ENCODE measurements around the gene PATE4.
"Not testable (repeated sequence)": the region's sequence is repeated elsewhere in the genome, so short reads cannot be mapped to it uniquely, and the experiment has no call there.

PATE4 gene, protein sequence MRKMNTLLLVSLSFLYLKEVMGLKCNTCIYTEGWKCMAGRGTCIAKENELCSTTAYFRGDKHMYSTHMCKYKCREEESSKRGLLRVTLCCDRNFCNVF

DNA sequence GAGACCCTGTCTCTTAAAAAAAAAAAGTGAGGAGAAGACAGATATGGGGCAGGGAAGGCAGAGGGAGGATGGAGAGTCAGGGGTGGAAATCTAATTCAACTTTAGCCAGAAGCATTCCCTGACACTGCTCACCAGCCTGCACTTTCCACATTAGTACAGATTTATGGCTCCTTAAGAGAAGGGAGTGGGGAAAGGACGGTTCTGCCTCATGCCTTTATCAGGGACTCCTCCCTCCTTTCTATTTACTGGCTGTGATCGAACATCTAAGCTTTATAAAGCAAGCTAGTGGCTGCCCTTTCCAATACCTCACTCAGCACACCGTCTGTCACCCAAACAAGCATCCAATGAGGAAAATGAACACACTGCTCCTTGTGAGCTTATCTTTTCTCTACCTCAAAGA, at the start of gene PATE4:
TSS of gene PATE4 (plus strand) at position 301 of the 400 bp plus-strand sequence. CDS start at position 345, 44 bp downstream.
- DNase-seq (ENCODE audit: low spot score) = no peak

DNA sequence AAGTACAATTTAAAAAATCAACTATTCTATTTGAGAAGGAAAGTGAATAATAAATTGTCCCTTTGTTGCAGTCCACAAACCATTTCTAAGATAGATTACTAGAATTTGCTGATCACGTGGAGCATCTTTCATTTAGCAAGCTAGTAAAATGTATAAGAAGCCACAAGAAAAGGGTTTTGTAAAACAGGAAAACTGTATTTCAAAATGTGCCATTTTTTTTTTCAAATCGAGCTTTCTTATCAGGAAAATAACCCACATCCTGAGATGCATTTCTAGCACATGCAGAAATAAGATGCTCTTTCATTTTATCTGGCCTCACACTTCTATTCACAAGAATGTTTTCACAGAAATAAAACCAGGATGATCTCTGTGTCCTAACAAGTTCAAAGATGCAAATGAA, 48.4 kb upstream of the PATE4 start:
- DNase-seq (ENCODE audit: low spot score) = no peak

DNA sequence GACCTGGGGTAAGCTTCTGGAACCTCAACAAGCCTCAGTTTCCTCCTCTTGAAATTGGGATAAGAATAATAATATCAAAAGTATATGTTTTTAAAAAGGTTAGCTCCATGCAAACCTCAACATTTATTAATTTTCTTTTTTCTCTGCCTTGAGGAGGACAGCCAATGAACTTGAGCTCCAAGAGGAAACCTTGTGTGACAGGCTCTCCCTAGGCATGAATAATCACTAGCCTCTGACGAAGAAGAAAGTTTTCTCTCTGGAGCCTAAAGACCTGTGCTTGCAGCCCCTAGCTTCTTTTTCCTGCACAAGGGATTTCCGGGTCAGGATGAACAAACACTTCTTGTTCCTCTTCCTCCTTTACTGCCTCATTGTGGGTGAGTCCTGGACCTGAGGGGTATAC, 45.3 kb upstream of the PATE4 start, which contains the start of gene PATE3:
TSS of gene PATE3 (plus strand) at position 301 of the 400 bp plus-strand sequence. CDS start at position 326, 25 bp downstream.
- DNase-seq (ENCODE audit: low spot score) = no peak

DNA sequence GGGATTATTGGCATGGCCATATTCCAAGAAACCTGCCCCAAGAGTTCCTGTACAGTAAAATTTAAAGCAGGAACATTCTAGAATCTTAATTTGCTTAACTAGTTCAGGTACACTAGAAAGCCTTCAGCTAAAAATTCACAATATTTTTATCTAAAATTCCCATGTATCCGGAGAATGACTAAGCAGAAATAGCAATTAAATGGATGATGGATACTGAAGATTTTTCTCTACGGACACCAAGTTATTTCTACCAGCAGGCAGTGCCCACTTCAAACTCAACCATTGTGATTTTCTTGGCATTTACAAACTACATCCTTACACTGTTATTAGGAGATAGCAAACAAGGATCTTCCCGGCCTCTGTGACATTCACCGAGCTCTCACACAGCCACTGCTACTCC, 42.3 kb upstream of the PATE4 start:
- no peak for DNase-seq (ENCODE audit: low spot score)

DNA sequence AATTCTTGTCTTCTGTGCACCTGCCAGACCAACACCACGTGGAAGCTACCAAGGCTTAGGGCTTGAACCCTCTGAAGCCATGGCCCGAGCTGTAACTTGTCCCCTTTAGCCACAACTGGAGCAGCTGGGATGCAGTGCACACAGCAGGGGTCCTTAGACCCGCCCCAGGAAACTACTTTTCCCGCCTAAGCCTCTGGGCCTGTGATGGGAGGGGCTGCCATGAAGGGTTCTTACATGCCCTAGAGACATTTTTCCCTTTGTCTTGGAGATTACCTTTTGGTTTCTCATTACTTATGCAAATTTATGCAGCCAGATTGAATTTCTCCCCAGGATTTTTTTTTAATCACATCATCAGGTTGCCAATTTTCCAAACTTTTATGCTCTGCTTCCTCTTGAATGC, 35.5 kb upstream of the PATE4 start:
- no peak for DNase-seq (ENCODE audit: low spot score)

DNA sequence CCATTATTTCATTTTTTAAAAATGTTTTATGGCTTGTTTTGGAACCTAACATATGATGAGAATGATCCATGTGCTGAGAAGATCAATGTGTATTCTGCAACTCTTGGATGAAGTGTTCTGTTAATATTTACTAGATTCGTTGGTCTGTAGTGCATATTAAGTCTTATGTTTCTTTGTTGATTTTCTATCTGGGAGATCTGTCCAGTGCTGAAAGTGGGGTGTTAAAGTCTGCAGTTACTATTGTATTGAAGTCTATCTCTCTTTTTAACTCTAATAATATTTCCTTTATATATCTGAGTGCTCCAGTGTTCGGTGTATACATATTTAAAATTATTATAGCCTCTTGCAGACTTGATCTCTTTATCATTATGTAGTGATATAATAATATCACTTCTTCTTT, 33.3 kb upstream of the PATE4 start:
- DNase-seq (ENCODE audit: low spot score) = no peak

DNA sequence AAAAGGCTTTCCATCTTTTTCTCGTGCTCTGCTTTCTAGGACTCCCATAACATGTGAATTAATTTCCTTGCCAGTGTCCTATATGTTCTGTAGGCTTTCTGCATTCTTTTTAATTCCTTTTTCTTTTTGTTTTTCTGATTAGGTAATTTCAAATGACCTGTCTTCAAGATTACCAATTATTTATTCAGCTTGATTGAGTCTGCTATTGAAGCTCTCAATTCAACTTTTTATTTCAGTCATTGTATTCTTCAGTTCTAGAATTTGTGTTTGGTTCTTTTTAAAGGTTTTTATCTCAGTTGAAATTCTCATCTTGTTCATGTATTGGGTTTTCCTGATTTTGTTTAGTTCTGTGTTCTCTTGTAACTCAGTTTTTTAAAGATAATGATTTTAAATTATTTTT, 30.7 kb upstream of the PATE4 start:
- no peak for DNase-seq (ENCODE audit: low spot score)

DNA sequence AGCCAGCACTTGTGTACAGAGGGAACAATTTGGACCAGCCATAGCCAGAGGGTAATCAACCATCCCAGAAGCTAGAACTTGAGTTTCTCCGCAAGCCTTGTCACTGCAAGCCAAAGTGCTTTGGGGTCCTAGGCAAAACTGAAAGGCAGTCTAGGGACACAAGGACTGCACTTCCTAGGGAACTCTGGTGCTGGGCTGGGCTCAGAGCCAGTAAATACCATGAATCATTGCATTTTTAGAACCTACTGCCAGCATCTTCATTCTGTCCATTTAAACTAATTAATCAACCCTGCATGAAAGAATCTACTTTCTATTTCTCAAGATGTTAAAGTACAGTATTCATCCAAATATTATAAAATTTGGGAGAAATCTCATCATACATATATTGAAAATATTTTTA, 25.2 kb upstream of the PATE4 start:
- no peak for DNase-seq (ENCODE audit: low spot score)

DNA sequence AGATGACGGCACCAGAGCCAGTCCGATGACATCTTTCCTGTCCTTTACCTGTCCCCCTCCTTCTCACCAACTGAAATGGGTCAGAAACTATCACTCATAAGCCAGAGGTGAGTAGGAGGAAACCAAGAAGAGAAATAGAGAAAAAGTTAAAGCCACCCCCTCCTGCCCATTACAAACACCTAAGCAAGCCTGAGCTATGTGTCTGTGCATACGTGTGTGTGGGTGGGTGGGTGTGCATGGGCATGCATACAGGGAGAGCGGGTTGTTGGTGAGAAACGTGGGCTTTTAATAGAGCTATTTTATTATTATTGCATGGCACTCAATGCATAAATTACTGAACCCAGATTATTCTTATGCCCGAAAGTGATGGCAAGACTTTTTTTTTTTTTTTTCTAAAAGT, 2.6 kb downstream of the PATE4 start:
- DNase-seq (ENCODE audit: low spot score) = no peak

DNA sequence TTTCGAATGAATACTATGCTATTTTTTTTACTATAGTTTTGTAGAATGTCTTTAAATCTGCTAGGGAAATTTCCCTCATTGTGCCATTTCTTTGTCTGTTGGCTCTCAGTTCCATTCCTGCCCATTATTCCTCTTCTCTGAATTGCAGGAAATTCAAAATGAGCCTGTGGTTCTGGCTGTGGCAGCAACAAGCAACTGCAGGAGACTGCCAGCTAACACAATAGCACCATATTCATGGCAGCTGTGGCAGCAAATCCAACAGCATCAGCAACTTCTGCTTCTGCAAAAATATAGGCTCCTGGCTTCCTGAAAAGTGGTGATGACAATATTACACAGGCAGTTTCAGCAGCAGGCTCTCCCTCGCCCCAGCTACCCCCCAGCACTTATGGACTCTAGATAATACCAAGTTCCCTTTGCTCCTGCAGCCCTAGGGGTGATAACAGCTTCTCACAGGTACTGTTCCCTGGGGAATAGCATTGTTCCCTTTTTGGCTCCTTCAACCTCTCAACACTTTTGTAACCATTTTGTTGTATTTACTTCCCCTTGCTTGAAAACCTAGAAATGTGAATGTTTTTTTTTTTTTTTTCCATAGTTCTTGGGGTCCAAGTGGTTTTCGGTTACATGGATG, 9.3 kb downstream of the PATE4 start:
- DNase-seq (ENCODE audit: low spot score) = no peak

DNA sequence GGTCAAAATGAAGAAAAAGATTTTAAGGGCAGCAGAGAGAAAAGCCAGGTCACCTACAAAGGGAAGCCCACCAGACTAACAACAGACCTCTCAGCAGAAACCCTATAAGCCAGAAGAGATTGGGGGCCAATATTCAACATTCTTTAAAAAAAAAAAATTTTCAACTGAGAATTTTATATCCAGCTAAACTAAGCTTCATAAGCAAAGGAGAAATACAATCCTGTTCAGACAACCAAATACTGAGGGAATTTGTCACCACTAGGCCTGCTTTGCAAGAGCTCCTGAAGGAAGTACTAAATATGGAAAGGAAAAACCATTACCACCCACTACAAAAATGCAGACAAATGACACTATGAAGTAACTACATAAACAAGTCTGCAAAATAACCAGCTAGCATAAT, 13.1 kb downstream of the PATE4 start:
- no peak for DNase-seq (ENCODE audit: low spot score)

DNA sequence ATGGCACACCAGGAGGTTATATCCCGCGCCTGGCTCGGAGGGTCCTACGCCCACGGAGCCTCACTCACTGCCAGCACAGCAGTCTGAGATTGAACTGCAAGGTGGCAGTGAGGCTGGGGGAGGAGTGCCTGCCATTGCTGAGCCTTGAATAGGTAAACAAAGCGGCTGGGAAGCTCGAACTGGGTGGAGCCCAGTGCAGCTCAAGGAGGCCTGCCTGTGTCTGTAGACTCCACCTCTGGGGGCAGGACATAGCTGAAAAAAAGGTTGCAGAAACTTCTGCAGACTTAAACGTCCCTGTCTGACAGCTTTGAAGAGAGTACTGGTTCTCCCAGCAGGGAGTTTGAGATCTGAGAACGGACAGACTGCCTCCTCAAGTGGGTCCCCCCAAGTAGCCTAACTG, 24.6 kb downstream of the PATE4 start:
- not testable (repeated sequence) for DNase-seq (ENCODE audit: low spot score)

DNA sequence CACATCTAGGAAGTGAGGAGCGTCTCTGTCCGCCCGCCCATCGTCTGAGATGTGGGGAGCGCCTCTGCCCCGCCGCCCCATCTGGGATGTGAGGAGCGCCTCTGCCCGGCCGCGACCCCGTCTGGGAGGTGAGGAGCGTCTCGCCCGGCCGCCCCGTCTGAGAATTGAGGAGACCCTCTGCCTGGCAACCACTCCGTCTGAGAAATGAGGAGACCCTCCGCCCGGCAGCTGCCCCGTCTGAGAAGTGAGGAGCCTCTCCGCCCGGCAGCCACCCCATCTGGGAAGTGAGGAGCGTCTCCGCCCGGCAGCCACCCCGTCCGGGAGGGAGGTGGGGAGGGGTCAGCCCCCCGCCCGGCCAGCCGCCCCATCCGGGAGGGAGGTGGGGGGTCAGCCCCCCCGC, 29.7 kb downstream of the PATE4 start:
- not testable (repeated sequence) for DNase-seq (ENCODE audit: low spot score)

DNA sequence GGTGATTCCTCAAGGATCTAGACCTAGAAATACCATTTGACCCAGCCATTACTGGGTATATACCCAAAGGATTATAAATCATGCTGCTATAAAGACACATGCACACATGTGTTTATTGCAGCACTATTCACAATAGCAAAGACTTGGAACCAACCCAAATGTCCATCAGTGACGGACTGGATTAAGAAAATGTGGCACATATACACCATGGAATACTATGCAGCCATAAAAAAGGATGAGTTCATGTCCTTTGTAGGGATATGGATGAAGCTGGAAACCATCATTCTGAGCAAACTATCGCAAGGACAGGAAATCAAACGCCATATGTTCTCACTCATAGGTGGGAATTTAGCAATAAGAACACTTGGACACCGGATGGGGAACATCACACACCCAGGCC, 32.2 kb downstream of the PATE4 start:
- not testable (repeated sequence) for DNase-seq (ENCODE audit: low spot score)

DNA sequence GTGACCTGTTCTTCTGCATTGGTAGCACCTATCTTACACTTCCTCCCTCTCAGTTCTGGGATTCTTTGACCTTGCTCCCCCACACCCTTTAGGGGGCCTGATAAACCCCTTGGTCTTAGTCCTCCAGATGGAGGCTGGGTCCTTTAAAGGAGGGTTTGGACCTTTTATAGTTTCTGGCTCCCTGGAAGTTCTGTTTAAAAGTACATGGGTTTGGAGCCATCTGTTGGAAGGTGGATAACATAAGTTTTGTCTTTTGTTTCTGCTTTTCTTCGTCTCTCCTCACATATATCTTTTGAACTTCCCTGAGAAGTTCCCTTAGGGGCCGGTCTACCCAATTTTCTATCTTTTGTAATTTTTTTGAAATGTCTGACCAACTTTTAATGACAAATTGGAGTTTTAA, 36.4 kb downstream of the PATE4 start:
- no peak for DNase-seq (ENCODE audit: low spot score)

DNA sequence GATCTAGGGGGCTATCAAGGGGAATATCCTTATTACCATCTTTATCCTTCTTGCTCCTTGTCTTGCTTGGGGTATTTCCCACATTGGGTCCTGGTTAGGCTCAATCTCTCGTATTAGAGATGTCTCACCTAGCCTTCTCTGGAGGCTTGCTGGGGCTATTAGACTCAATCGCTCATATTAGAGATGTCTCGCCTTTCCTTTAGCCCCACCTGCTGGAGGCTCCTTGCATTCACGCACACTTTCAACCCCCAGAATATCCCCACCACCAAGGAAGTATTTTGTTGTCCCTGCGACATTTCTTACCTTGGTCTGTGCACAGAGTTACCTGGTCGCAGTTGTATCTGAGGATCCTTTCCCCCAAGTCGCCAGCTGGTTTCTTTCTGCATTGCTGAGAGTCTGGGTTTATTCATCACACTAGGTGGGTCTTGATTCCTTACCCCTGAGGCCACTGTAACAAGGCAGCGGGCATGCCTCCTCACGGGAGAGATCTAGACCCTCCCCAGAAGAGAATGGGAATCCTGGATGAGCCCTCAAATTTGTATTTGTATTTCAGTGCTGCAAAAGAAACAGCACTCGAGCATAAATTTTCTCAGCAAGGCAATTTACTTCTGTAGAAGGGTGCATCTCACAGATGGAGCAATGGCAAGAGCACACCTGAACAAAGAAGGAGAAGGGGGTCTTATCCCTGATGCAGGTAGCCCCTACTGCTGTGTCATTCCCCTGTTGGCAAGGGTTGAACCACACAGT, 38.4 kb downstream of the PATE4 start:
- peak; percentile 39 for DNase-seq (ENCODE audit: low spot score)

DNA sequence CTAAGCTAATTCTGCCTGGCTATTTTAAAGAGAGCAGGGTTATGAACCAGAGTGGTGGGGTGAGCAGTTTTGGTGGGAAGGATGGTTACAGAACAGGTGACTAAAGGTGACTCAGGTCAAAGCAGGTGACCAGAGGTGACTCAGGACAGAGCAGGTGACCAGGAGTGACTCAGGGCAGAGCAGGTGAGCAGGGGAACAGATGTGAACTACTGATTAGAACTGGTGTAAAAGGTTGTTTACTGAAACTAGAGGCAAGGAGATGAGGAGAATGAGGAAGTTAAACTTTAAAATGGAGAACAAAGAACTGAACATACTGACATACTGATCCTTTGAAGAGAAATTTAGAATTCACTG, 39.0 kb downstream of the PATE4 start:
- no peak for DNase-seq (ENCODE audit: low spot score)

DNA sequence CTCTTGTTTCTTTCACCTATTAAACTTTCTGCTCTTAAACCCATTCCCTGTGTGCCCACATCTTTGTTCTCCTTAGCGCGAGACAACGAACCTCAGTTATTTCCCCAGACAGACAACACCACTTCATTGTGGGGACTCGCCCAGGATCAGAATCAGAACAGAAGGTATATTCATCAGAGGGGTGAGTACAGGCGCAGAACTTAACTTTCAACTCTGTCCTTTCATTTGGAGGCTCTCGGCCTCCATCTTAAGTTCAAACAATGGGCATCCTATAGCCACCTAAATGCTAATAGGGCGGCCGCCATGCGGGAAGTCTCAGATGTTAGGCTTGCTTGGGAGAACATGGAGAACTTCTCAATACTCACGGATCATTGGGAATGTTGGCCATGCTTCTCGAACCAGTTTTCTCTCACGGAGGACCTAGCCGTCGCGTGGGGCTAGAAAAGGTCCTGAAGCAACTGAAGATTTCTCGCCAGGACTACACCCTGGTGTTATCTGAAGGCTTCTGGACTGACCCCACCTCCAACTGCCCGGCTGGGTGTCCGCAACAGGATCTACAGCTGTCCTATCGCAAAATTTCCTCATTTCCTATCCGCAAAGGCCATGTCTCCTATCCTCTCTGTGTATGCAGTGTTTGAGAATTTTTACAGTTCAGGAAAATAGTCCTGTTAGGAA, 40.9 kb downstream of the PATE4 start:
- no peak for DNase-seq (ENCODE audit: low spot score)

DNA sequence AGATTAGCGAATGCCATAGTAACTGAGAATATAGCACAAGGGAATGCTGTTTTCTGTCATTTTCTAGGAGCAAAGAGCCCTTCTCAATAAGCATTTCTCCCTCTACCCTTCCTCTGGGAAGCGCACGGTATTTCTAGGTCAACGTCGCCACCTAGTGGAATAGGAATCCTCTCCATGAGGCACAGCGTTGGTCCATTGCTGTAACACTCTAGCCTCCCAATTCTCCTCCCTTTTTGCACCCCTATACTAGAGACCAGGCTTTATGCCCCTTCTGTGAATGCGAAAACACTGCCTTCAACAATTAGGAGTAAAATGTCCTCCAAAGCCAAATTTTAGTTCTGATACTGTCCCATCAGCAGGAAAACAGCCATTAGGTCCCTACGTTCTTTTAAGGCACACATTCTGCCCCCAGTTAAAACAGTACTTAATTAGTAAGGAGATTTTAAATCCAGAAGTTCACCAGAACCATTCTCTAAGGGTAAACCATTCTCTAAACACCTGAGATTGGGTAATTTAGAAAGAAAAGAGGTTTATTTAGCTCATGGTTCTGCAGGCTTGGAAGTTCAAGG, 41.5 kb downstream of the PATE4 start:
- DNase-seq (ENCODE audit: low spot score) = peak; percentile 55

DNA sequence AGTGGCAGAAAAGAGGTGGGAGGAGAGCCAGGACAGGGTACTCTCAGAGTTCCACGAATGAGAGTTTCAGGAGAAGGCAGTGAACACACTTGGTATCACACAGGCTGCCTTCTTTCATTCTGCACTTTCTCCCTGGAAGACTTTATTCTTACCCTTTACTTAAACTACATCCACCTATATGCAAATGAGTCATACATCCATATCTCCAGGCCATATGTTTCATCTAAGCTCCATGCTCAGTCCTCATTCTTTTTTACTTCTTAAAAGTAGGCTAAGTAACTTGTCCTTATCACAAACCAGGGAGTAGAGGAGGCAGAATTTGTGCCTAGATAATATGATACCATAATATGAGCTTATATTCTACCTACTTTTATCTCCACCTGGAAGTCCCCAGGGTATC, 48.2 kb downstream of the PATE4 start:
- DNase-seq (ENCODE audit: low spot score) = no peak

DNA sequence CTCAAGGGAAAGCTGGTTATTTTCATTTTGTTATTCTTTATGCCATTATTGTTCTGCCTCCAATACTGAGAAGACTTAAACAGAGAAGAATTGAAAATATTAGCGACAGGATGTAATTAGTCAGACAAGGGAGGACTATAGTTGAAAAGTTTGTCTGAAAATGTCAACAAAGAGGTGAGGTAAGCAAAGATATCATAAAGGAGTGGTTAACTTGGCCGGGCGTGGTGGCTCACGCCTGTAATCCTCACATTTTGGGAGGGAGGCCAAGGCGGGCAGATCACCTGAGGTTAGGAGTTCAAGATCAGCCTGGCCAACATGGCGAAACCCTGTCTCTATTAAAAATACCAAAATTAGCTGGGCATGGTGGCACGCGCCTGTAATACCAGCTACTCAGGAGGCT, 50.3 kb downstream of the PATE4 start:
- DNase-seq (ENCODE audit: low spot score) = no peak

DNA sequence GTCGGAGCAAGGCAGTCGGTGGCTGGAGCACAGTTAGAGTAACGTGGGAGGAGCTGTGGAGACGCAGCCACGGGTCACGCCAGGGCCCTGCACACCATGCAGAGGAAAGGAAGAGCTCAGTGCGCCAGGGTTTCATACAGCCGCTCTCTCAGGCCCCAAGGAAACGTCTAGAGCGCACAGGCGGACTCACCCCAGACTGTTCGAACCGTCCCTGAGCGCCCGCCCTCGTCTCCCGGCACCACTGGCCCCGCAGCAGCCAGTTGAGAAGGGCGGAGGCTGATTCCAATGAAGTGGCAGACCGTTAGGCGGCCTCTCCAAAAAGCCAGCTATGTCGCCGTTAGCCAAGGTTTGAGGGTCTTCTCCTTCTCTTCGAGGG, 53.9 kb downstream of the PATE4 start:
- no peak for DNase-seq (ENCODE audit: low spot score)
